Trophoblast cell (in vitro differentiated cells and primary cell): Measurements from ENCODE around the gene AQP6.

Experiments used
- DNase-seq, 2 donors: peaks; one replicate each; pipeline ENCODE4 v3.0.0-alpha.2; 2016
- H2AFZ ChIP-seq: 2 replicates; pipeline ENCODE4 v1.6.1; 2013; ENCODE audit warnings: low read length, moderate library complexity, mild to moderate bottlenecking; ENCODE audit not compliant: insufficient read depth, poor library complexity
- H2AK5ac ChIP-seq: 2 replicates; pipeline ENCODE4 v1.6.1; 2013; ENCODE audit warnings: mild to moderate bottlenecking, low read length
- H2BK120ac ChIP-seq: 2 replicates; pipeline ENCODE4 v1.6.1; 2013; ENCODE audit warnings: low read length, mild to moderate bottlenecking, moderate library complexity; ENCODE audit not compliant: insufficient read depth, poor library complexity
- H2BK12ac ChIP-seq: 2 replicates; pipeline ENCODE4 v1.6.1; 2013; ENCODE audit warnings: mild to moderate bottlenecking, low read length, moderate library complexity
- H2BK5ac ChIP-seq: 2 replicates; pipeline ENCODE4 v1.6.1; 2013; ENCODE audit warnings: low read length, low read depth, moderate library complexity, mild to moderate bottlenecking; ENCODE audit not compliant: poor library complexity
- H3K14ac ChIP-seq: 2 replicates; pipeline ENCODE4 v1.6.1; 2013; ENCODE audit warnings: mild to moderate bottlenecking, low read length
- H3K18ac ChIP-seq: 2 replicates; pipeline ENCODE4 v1.6.1; 2013; ENCODE audit warnings: mild to moderate bottlenecking, low read length
- H3K23ac ChIP-seq: 2 replicates; pipeline ENCODE4 v1.6.1; 2013; ENCODE audit warnings: low read length
- H3K27ac ChIP-seq: 2 replicates; pipeline ENCODE4 v1.5.1; 2013; ENCODE audit warnings: low read depth, mild to moderate bottlenecking, inconsistent platforms, low read length, moderate library complexity
- H3K27me3 ChIP-seq: 2 replicates; pipeline ENCODE4 v1.6.1; 2013; ENCODE audit warnings: inconsistent platforms, mild to moderate bottlenecking, low read length, moderate library complexity; ENCODE audit not compliant: insufficient read depth
- H3K36me3 ChIP-seq, 2 experiments: 1 replicate in 1 of 2; 2 replicates in 1 of 2; pipeline ENCODE4 v1.6.1; 2013; ENCODE audit warnings: low read length in 2 of 2, mild to moderate bottlenecking in 2 of 2, moderate library complexity in 1 of 2; ENCODE audit not compliant: insufficient read depth in 2 of 2, control insufficient read depth in 1 of 2
- H3K4ac ChIP-seq: 2 replicates; pipeline ENCODE4 v1.6.1; 2013; ENCODE audit warnings: low read depth, mild to moderate bottlenecking, low read length, moderate library complexity
- H3K4me1 ChIP-seq, 2 experiments: 1 replicate in 1 of 2; 2 replicates in 1 of 2; pipeline ENCODE4 v1.6.1; 2013; ENCODE audit warnings: low read length in 2 of 2, mild to moderate bottlenecking in 2 of 2, moderate library complexity in 1 of 2; ENCODE audit not compliant: insufficient read depth in 2 of 2, control insufficient read depth in 1 of 2
- H3K4me2 ChIP-seq: 2 replicates; pipeline ENCODE4 v1.6.1; 2013; ENCODE audit warnings: inconsistent platforms, mild to moderate bottlenecking, low read length, moderate library complexity
- H3K4me3 ChIP-seq: 2 replicates; pipeline ENCODE4 v1.5.1; 2013; ENCODE audit warnings: mild to moderate bottlenecking, low read depth, low read length, inconsistent platforms
- H3K79me1 ChIP-seq: one replicate; pipeline ENCODE4 v1.6.1; 2013; ENCODE audit warnings: low read length
- H3K79me2 ChIP-seq: 2 replicates; pipeline ENCODE4 v1.6.1; 2013; ENCODE audit warnings: low read length, mild to moderate bottlenecking; ENCODE audit not compliant: control insufficient read depth, insufficient read depth, poor library complexity
- H3K9ac ChIP-seq: 2 replicates; pipeline ENCODE4 v1.6.1; 2013; ENCODE audit warnings: mild to moderate bottlenecking, low read length
- H3K9me3 ChIP-seq: 2 replicates; pipeline ENCODE4 v1.6.1; 2013; ENCODE audit warnings: low read depth, mild to moderate bottlenecking, control low read depth, inconsistent platforms, low read length; ENCODE audit not compliant: insufficient read depth
- H4K12ac ChIP-seq: 2 replicates; pipeline ENCODE4 v1.6.1; 2013; ENCODE audit warnings: low read depth, mild to moderate bottlenecking, low read length, moderate library complexity
- H4K8ac ChIP-seq: 2 replicates; pipeline ENCODE4 v1.6.1; 2013; ENCODE audit warnings: low read depth, mild to moderate bottlenecking, low read length, moderate library complexity
- H4K91ac ChIP-seq: one replicate; pipeline ENCODE4 v1.6.1; 2013; ENCODE audit warnings: low read depth, mild to moderate bottlenecking, low read length, moderate library complexity
- WGBS: extraction: QIAGEN DNeasy Blood & Tissue Kit; methylation state at CpG from one replicate; pipeline ENCODE4 v1.1.7; 2013; ENCODE audit warnings: missing lambda C conversion rate; ENCODE audit not compliant: insufficient read length, insufficient coverage; ENCODE audit errors: extremely low coverage; 5-methylcytosine and 5-hydroxymethylcytosine counted together

The AQP6 gene

DNA sequence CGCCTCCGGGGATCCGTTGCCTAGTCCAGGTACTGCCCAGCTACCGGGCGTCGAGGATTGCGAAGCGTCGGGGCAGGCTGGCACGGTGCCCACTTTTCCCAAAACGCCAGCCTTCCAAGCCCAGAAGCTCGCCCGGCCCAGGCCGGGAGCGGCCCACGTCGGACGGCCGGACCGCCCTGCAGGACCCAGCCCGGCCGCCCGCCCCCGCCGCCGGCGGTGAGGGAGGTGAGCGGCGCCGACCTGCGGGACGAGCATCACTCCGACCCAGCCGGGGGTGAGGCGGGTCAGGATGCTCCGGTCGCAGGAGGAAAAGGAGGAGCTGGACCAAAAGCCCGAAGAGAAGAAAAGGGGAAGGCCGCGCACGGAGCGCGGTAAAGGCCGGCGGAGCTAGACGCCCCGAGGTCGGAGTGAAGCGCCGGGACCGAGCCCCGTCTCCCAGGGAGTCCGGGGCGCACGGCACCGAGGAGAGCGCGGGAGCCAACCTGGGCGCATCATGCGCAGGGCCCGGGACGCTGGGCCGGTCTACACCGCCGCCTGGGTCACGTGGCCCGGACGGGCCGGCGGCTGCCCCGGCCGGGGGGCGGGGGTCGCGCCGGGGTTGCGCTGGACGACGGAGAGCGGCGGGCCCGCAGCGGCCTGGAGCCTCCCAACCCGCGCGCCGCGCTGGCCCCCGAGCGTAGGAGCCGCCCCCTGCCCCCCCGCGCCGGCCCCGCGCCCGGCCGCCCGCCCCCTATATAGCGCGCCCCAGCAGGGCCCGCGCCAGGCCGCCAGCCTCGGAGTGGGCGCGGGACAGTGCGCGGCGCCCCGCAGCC, 11.4 kb upstream of the AQP6 start, which contains the start of gene AQP5:
Gene AQP5, plus strand, starts transcription at position 762 of the 812 bp plus-strand sequence. CDS start 146 bp downstream, outside the sequence.
- WGBS = no CpG with 5 or more reads among the region's 111 CpGs
- H3K4me2 ChIP-seq = peak within 1 kb of the TSS; percentile 60
- no peaks in the 10 kb centered on the region for H3K4me1 ChIP-seq
- H2AK5ac ChIP-seq = no peak within 1 kb of the TSS
- H3K18ac ChIP-seq = no peak within 1 kb of the TSS
- H3K79me1 ChIP-seq = no peaks in the 10 kb centered on the region
- H4K8ac ChIP-seq = no peak within 1 kb of the TSS
- H4K91ac ChIP-seq = no peak within 1 kb of the TSS
- no peak within 1 kb of the TSS for H2BK120ac ChIP-seq
- no peak within 1 kb of the TSS for H3K4ac ChIP-seq
- H3K14ac ChIP-seq = no peak within 1 kb of the TSS
- H2BK5ac ChIP-seq = no peak within 1 kb of the TSS
- no peak within 1 kb of the TSS for H2AFZ ChIP-seq
- H3K27ac ChIP-seq = no peak within 1 kb of the TSS
- no peaks in the 10 kb centered on the region for H3K79me2 ChIP-seq
- no peaks in the 10 kb centered on the region for H3K36me3 ChIP-seq
- H2BK12ac ChIP-seq = no peak within 1 kb of the TSS
- no peak within 1 kb of the TSS for H3K9ac ChIP-seq
- H3K23ac ChIP-seq = no peak within 1 kb of the TSS
- H3K9me3 ChIP-seq = peaks cover 2% of the 10 kb centered on the region
- H3K27me3 ChIP-seq = peaks cover 63% of the 10 kb centered on the region
- peak within 1 kb of the TSS; percentile 35 for H3K4me3 ChIP-seq
- peak in 1 of 2 donors; percentile 7 for DNase-seq
- H4K12ac ChIP-seq = no peak within 1 kb of the TSS

DNA sequence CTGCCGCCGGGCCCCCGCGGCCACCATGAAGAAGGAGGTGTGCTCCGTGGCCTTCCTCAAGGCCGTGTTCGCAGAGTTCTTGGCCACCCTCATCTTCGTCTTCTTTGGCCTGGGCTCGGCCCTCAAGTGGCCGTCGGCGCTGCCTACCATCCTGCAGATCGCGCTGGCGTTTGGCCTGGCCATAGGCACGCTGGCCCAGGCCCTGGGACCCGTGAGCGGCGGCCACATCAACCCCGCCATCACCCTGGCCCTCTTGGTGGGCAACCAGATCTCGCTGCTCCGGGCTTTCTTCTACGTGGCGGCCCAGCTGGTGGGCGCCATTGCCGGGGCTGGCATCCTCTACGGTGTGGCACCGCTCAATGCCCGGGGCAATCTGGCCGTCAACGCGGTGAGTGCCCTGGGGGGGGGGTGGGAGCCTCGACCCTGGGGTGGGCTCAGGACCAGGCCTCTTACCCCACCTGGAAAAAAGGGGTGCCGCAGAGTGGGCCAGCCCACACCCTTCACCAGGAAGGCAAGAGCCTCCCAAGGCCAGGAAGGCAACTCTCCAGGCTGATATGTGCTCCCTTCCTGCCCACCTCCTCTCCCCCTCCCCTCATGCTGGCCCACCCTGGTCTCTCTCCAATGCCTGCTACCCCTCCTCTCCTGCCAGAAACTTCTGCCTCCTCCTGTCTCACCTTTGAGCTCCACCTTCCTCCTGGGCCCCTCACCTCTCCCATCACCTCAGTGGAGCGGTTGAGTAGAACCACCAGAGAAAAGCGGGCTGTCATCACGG, 10.6 kb upstream of the AQP6 start:
- no peaks in the 10 kb centered on the region for H3K36me3 ChIP-seq
- no CpG with 5 or more reads among the region's 37 CpGs for WGBS
- H3K4ac ChIP-seq = no peak overlapping the region

DNA sequence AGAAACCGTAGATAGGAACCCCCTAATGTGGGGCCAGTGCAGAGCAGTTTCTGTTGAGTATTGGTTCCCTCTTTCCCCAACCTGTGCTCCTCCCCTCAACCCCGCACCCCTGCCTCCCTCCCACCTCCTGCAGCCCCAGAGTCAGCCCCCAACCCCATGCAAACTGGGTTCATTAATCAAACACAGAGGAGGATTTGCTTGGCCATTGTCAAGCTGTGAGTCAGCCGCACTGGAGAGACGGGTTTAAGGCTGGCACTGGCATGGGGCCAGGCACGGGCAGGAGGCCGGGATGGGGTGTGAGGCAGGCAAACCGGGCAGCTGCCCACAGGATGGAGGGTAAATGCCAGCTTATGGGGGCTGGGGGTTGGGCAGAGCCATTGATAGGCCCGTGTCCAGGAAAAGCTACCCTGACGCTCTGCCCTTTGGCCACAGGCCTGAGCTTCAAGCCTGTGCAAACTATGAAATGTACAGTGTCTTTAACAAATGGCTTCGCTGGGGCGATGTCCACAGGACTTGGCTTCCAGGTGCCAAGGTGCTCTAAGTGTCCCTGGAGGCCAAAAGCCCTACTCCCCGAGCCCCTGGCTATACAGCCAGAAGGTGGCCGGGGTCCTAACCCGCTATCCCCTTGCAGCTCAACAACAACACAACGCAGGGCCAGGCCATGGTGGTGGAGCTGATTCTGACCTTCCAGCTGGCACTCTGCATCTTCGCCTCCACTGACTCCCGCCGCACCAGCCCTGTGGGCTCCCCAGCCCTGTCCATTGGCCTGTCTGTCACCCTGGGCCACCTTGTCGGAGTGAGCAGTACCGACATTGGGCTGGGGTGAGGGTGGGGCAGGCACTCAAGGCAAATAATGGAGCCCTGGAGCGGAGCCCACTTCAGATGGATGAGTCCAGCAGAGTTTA, 9.6 kb upstream of the AQP6 start:
- H4K91ac ChIP-seq = no peak overlapping the region
- DNase-seq = no peak
- peaks cover 56% of the 10 kb centered on the region for H3K27me3 ChIP-seq
- no peak overlapping the region for H3K4me3 ChIP-seq
- no peak overlapping the region for H3K4ac ChIP-seq
- no peaks in the 10 kb centered on the region for H3K79me2 ChIP-seq
- no peak overlapping the region for H4K8ac ChIP-seq
- H3K4me2 ChIP-seq = no peak overlapping the region
- H4K12ac ChIP-seq = no peak overlapping the region
- H3K23ac ChIP-seq = no peak overlapping the region
- H3K27ac ChIP-seq = no peak overlapping the region
- no CpG with 5 or more reads among the region's 21 CpGs for WGBS
- H3K9me3 ChIP-seq = peaks cover 2% of the 10 kb centered on the region
- H2BK5ac ChIP-seq = no peak overlapping the region
- H2BK12ac ChIP-seq = no peak overlapping the region
- no peaks in the 10 kb centered on the region for H3K36me3 ChIP-seq
- H2AK5ac ChIP-seq = no peak overlapping the region
- H2BK120ac ChIP-seq = no peak overlapping the region
- H3K14ac ChIP-seq = no peak overlapping the region
- no peak overlapping the region for H2AFZ ChIP-seq
- H3K9ac ChIP-seq = no peak overlapping the region
- H3K79me1 ChIP-seq = no peaks in the 10 kb centered on the region
- peaks cover 3 to 7% of the 10 kb centered on the region in 2 experiments for H3K4me1 ChIP-seq
- no peak overlapping the region for H3K18ac ChIP-seq

More for the DNA sequence above, 10.6 kb upstream of the AQP6 start:
- H4K91ac ChIP-seq = no peak overlapping the region
- H3K79me1 ChIP-seq = no peaks in the 10 kb centered on the region
- DNase-seq = no peak
- no peak overlapping the region for H4K8ac ChIP-seq
- H3K79me2 ChIP-seq = no peaks in the 10 kb centered on the region
- peaks cover 59% of the 10 kb centered on the region for H3K27me3 ChIP-seq
- H3K23ac ChIP-seq = no peak overlapping the region
- H4K12ac ChIP-seq = no peak overlapping the region
- H3K18ac ChIP-seq = no peak overlapping the region
- H2BK5ac ChIP-seq = no peak overlapping the region
- H3K27ac ChIP-seq = no peak overlapping the region
- no peak overlapping the region for H3K4me3 ChIP-seq
- peaks cover 1% of the 10 kb centered on the region in 2 experiments for H3K4me1 ChIP-seq
- no peak overlapping the region for H3K9ac ChIP-seq
- H2BK120ac ChIP-seq = no peak overlapping the region
- H2AK5ac ChIP-seq = no peak overlapping the region
- no peak overlapping the region for H2BK12ac ChIP-seq
- peaks cover 2% of the 10 kb centered on the region for H3K9me3 ChIP-seq
- H2AFZ ChIP-seq = no peak overlapping the region
- H3K14ac ChIP-seq = no peak overlapping the region
- peak overlapping the region; percentile 38 for H3K4me2 ChIP-seq
